Gastroesophageal sphincter (tissue), 3 donors: ENCODE data around the gene TGFBR2.
"Not testable (repeated sequence)": the region's sequence is repeated elsewhere in the genome, so short reads cannot be mapped to it uniquely, and the experiment has no call there.

Experiments
- CTCF ChIP-seq, 4 experiments: fragments of 200-600 bp in 2 of 4; fragments of 450-650 bp in 2 of 4; sonication (generic) in 1 of 4; IDR thresholded peaks; one replicate each; pipeline ENCODE4 v1.5.1; 2017 to 2019; ENCODE audit warnings: antibody characterized with exemption in 4 of 4, mild to moderate bottlenecking in 2 of 4, moderate library complexity in 2 of 4
- EP300 ChIP-seq: sonication (generic); formaldehyde crosslinking; IDR thresholded peaks from one replicate; pipeline ENCODE4 v1.6.1; 2017; ENCODE audit warnings: antibody characterized with exemption, mild to moderate bottlenecking
- POLR2A ChIP-seq, 2 donors: fragments of 450-650 bp; IDR thresholded peaks; one replicate each; pipeline ENCODE4 v1.6.1; 2017; ENCODE audit warnings: antibody characterized with exemption in 2 of 2, mild to moderate bottlenecking in 2 of 2, moderate library complexity in 1 of 2

GRCh38 chr3:30624480-30624879 lies 18.1 kb downstream of the TGFBR2 start:
- TF ChIP-seq POLR2A (IDR thresholded peaks at IDR 0.05); CTCF (IDR thresholded peaks at IDR 0.05); EP300: not testable (repeated sequence)
